H1 (cell line): ENCODE data around the gene LCN6. TPM values are rescaled to one million over a fixed set of nuclear protein-coding genes. Genes with fewer than 3 reads are reported as not detected.

Source experiments
- CTCF ChIA-PET: fragments of 300-600 bp; sonication (Branson Sonifier 250); formaldehyde crosslinking; loops from one replicate; lab custom pipeline; 2021; ENCODE audit not compliant: partially characterized antibody; lab: Charles Lee
- POLR2A ChIA-PET: fragments of 300-600 bp; sonication (Branson Sonifier 250); formaldehyde crosslinking; loops from one replicate; lab custom pipeline; 2021; ENCODE audit warnings: inconsistent platforms; ENCODE audit not compliant: partially characterized antibody; lab: Charles Lee
- DNase-seq, 2 experiments: peaks; one replicate each; pipeline versions ENCODE4 v3.0.0 to v3.0.0-alpha.2; 2010 to 2022; ENCODE audit warnings: low spot score in 2 of 2, low read depth in 1 of 2, mixed read lengths in 1 of 2
- FAIRE-seq: peaks from 2 replicates; lab custom pipeline; 2011; peaks lifted over from hg19 to GRCh38; lab: Jason Lieb, UNC
- H2AFZ ChIP-seq: 2 replicates; pipeline ENCODE4 v1.8.1; 2012; ENCODE audit warnings: low read length, inconsistent platforms
- H2AK5ac ChIP-seq: 2 replicates; pipeline ENCODE4 v1.6.1; 2013; ENCODE audit warnings: low read depth, low read length
- H2BK120ac ChIP-seq: replicated peaks from 2 replicates; pipeline ENCODE3; 2013; ENCODE audit warnings: low read depth, low read length, inconsistent platforms
- H2BK12ac ChIP-seq: 2 replicates; pipeline ENCODE4 v1.6.1; 2013; ENCODE audit warnings: low read depth, low read length
- H2BK15ac ChIP-seq: 2 replicates; pipeline ENCODE4 v1.6.1; 2013; ENCODE audit warnings: low read length
- H2BK20ac ChIP-seq: 2 replicates; pipeline ENCODE4 v1.6.1; 2013; ENCODE audit warnings: low read length
- H2BK5ac ChIP-seq: 2 replicates; pipeline ENCODE4 v1.6.1; 2013; ENCODE audit warnings: low read depth, low read length
- H3K14ac ChIP-seq: 2 replicates; pipeline ENCODE4 v1.6.1; 2013; ENCODE audit warnings: inconsistent platforms; ENCODE audit not compliant: insufficient read length
- H3K18ac ChIP-seq: 2 replicates; pipeline ENCODE4 v1.6.1; 2013; ENCODE audit warnings: low read length; ENCODE audit errors: extremely low read depth
- H3K23ac ChIP-seq: 2 replicates; pipeline ENCODE4 v1.6.1; 2013; ENCODE audit warnings: inconsistent platforms; ENCODE audit not compliant: insufficient read length
- H3K23me2 ChIP-seq: 2 replicates; pipeline ENCODE4 v1.6.1; 2013; ENCODE audit warnings: low read depth, low read length
- H3K27ac ChIP-seq: 2 replicates; pipeline ENCODE4 v1.6.1; 2011; ENCODE audit warnings: low read depth, low read length, inconsistent platforms
- H3K27me3 ChIP-seq, 4 experiments: replicated peaks in 1 of 4; 1 replicate in 1 of 4; 2 replicates in 3 of 4; pipeline versions ENCODE4 v1.6.1 to v1.8.1; 2011 to 2013; ENCODE audit warnings: low read length in 3 of 4, mild to moderate bottlenecking in 3 of 4, inconsistent platforms in 2 of 4, mixed read lengths in 2 of 4, moderate library complexity in 1 of 4; ENCODE audit not compliant: control insufficient read depth in 3 of 4, insufficient read depth in 3 of 4; ENCODE audit errors: extremely low read depth in 1 of 4
- H3K36me3 ChIP-seq, 4 experiments: 2 replicates each; pipeline versions ENCODE4 v1.6.1 to v1.8.1; 2011 to 2013; ENCODE audit warnings: mild to moderate bottlenecking in 4 of 4, low read length in 3 of 4, moderate library complexity in 2 of 4, control low read depth in 1 of 4, inconsistent platforms in 1 of 4; ENCODE audit not compliant: insufficient read depth in 4 of 4, control insufficient read depth in 2 of 4
- H3K4ac ChIP-seq: replicated peaks from 2 replicates; pipeline ENCODE3; 2013; ENCODE audit warnings: low read length, low read depth, mixed read lengths, inconsistent platforms; ENCODE audit not compliant: insufficient read length
- H3K4me1 ChIP-seq, 4 experiments: replicated peaks in 1 of 4; 1 replicate in 1 of 4; 2 replicates in 3 of 4; pipeline versions ENCODE4 v1.6.1 to v1.8.1; 2011 to 2013; ENCODE audit warnings: low read length in 3 of 4, inconsistent platforms in 2 of 4, mixed read lengths in 1 of 4; ENCODE audit not compliant: insufficient read depth in 4 of 4, control insufficient read depth in 3 of 4
- H3K4me2 ChIP-seq, 2 experiments: 2 replicates each; pipeline versions ENCODE4 v1.6.1 to v1.8.1; 2011 to 2013; ENCODE audit warnings: low read depth in 2 of 2, low read length in 2 of 2, control low read depth in 1 of 2, inconsistent platforms in 1 of 2, mild to moderate bottlenecking in 1 of 2; ENCODE audit not compliant: insufficient read depth in 1 of 2
- H3K4me3 ChIP-seq, 4 experiments: fragments of 200-600, 300-600 bp in 1 of 4; sonication (generic), shearing (Covaris generic), sonication (Bioruptor Twin) in 1 of 4; 2 replicates each; pipeline versions ENCODE4 v1.5.1 to v1.8.1; 2011 to 2016; ENCODE audit warnings: low read length in 4 of 4, low read depth in 3 of 4, control low read depth in 2 of 4, inconsistent platforms in 2 of 4, mild to moderate bottlenecking in 2 of 4, mixed read lengths in 1 of 4, moderate library complexity in 1 of 4; ENCODE audit not compliant: insufficient read depth in 2 of 4; ENCODE audit errors: extremely low read depth in 1 of 4
- H3K56ac ChIP-seq: replicated peaks from 2 replicates; pipeline ENCODE3; 2013; ENCODE audit warnings: low read depth, mild to moderate bottlenecking, mixed read lengths, low read length, inconsistent platforms; ENCODE audit not compliant: insufficient read length
- H3K79me1 ChIP-seq: 2 replicates; pipeline ENCODE4 v1.6.1; 2013; ENCODE audit warnings: low read depth, low read length, control low read depth
- H3K79me2 ChIP-seq, 2 experiments: 2 replicates each; pipeline versions ENCODE4 v1.6.1 to v1.8.1; 2012 to 2013; ENCODE audit warnings: low read length in 2 of 2, mild to moderate bottlenecking in 2 of 2, inconsistent platforms in 1 of 2; ENCODE audit not compliant: insufficient read depth in 2 of 2, control insufficient read depth in 1 of 2
- H3K9ac ChIP-seq, 4 experiments: replicated peaks in 1 of 4; 1 replicate in 1 of 4; 2 replicates in 3 of 4; pipeline versions ENCODE4 v1.6.1 to v1.8.1; 2011 to 2013; ENCODE audit warnings: low read depth in 3 of 4, low read length in 3 of 4, control low read depth in 2 of 4, mild to moderate bottlenecking in 2 of 4, moderate library complexity in 2 of 4, inconsistent platforms in 1 of 4; ENCODE audit errors: extremely low read depth in 1 of 4
- H3K9me3 ChIP-seq, 2 experiments: 2 replicates each; pipeline versions ENCODE4 v1.6.1 to v1.8.1; 2012 to 2013; ENCODE audit warnings: mild to moderate bottlenecking in 2 of 2, moderate library complexity in 2 of 2, control low read depth in 1 of 2, inconsistent platforms in 1 of 2, low read depth in 1 of 2, low read length in 1 of 2, mixed read lengths in 1 of 2; ENCODE audit not compliant: insufficient read depth in 2 of 2
- H4K20me1 ChIP-seq, 2 experiments: replicated peaks in 1 of 2; 2 replicates each; pipeline versions ENCODE3 to v1.8.1; 2011 to 2013; ENCODE audit warnings: inconsistent platforms in 2 of 2, low read length in 2 of 2, mild to moderate bottlenecking in 1 of 2; ENCODE audit not compliant: insufficient read depth in 2 of 2, control insufficient read depth in 1 of 2
- H4K5ac ChIP-seq: 2 replicates; pipeline ENCODE4 v1.6.1; 2013; ENCODE audit warnings: low read length, low read depth, mixed read lengths, inconsistent platforms; ENCODE audit not compliant: insufficient read length
- H4K8ac ChIP-seq: 2 replicates; pipeline ENCODE4 v1.8.0; 2013; ENCODE audit warnings: mild to moderate bottlenecking, moderate library complexity, low read length, inconsistent platforms; ENCODE audit not compliant: insufficient read depth; ENCODE audit errors: extremely low read depth
- H4K91ac ChIP-seq: replicated peaks from 2 replicates; pipeline ENCODE3; 2013; ENCODE audit warnings: low read length, mixed read lengths, inconsistent platforms; ENCODE audit not compliant: insufficient read length
- CBX5 ChIP-seq: fragments of 300-800, 300-1000 bp; sonication (generic); IDR thresholded peaks from 2 replicates; pipeline ENCODE4 v1.7.1; 2016; ENCODE audit warnings: antibody characterized with exemption, low read length, low read depth
- MAFK ChIP-seq: IDR thresholded peaks from 2 replicates; pipeline ENCODE4 v1.6.1; 2012; ENCODE audit warnings: low read depth, mild to moderate bottlenecking, improper control_type of control experiment, low read length
- WGBS, 2 experiments: shearing (Covaris generic) in 1 of 2; methylation state at CpG; one replicate each; pipeline versions ENCODE4 v1.1.6 to v1.1.7; 2013 to 2015; ENCODE audit warnings: low lambda C conversion rate in 2 of 2, mixed read lengths in 2 of 2, inconsistent platforms in 1 of 2, low coverage in 1 of 2, missing lambda C conversion rate in 1 of 2; ENCODE audit not compliant: insufficient replicate concordance in 2 of 2, insufficient coverage in 1 of 2, insufficient read length in 1 of 2; ENCODE audit errors: extremely low coverage in 1 of 2, missing lambda C conversion rate in 1 of 2; 5-methylcytosine and 5-hydroxymethylcytosine counted together
- polyA plus RNA-seq, 7 experiments: library from polyadenylated mRNA; depleted of rRNA in 3 of 7; stranded (reverse) in 5 of 7; unstranded in 2 of 7; fragments of >200 nt in 5 of 7; fragments of 200-250 nt in 2 of 7; gene quantifications; 1 replicate in 5 of 7; 2 replicates in 1 of 7; 4 replicates in 1 of 7; pipeline versions ENCODE4 v1.2.1 to v1.2.3, GENCODE V29; 2011 to 2013; ENCODE audit warnings: missing spikeins in 2 of 7, mixed read lengths in 2 of 7
- total RNA-seq: library from RNA; stranded (reverse); fragmentation: NEBNext Ultra II Directional; extraction: Animal tissue kit (Norgen Biotek cat#: 25700); gene quantifications from 2 replicates; pipeline ENCODE4 v1.2.1, GENCODE V29; 2021

The LCN6 gene
- total and polyA plus RNA-seq, 2 of the 8 experiments (the other 6 are each of a cell fraction or from before 2014, with no cell fraction given), result not detected

GRCh38 chr9:136782452-136782851 is 34.1 kb upstream of the LCN6 start:
- Histone ChIP-seq H3K23ac (no peak overlapping the region), H3K27ac (no peak overlapping the region), H2AK5ac (no peak overlapping the region), H3K9ac (no peak overlapping the region), H3K9me3 (no peaks in the 10 kb centered on the region; a peak in 1 of 4 replicates), H2BK120ac (no peak overlapping the region), H4K91ac (no peak overlapping the region), H4K8ac (no peak overlapping the region), H3K56ac (no peak overlapping the region), H2BK12ac (no peak overlapping the region), H3K4me3 (no peak overlapping the region), H3K79me2 (no peaks in the 10 kb centered on the region), H3K4me1 (no peaks in the 10 kb centered on the region; a peak in 1 of 7 replicates), H3K79me1 (no peaks in the 10 kb centered on the region), H2BK20ac (no peak overlapping the region), H3K18ac (no peak overlapping the region), H3K23me2 (no peaks in the 10 kb centered on the region), H3K4me2 (no peak overlapping the region), H3K27me3 (peaks cover 0 to 4% (median 1%) of the 10 kb centered on the region in 4 experiments; a peak in 3 of 7 replicates), H3K36me3 (no peaks in the 10 kb centered on the region), H4K5ac (no peak overlapping the region), H3K14ac (no peak overlapping the region), H2BK15ac (no peak overlapping the region), H3K4ac (no peak overlapping the region), H2BK5ac (no peak overlapping the region), H4K20me1 (no peaks in the 10 kb centered on the region), H2AFZ (no peak overlapping the region)
- FAIRE-seq (no peak), DNase-seq (no peak)
- WGBS, 2 experiments, result 98% methylated on average over 3 of the region's 3 CpGs; no CpG with 5 or more reads in 1 of the 2 experiments
- ChIA-PET POLR2A (no interaction called here), CTCF (interaction anchor here (1.3 to 8.0 kb wide), 3 partner anchors 15 to 247 kb away, joined by 3 to 88 read pairs (median 5); partner anchors contain the start of genes AJM1 and LCN15)
- TF ChIP-seq CBX5, result no peak
- no peak for TF ChIP-seq MAFK
